WTC11 (cell line): ENCODE results near the gene SLC5A2. TPM values are rescaled to one million over a fixed set of nuclear protein-coding genes. Genes with fewer than 3 reads are reported as not detected.

ENCODE experiments used
- ATAC-seq: fragments of 200-7000 bp; cut with Tn5 transposase; 2 replicates; pipeline ENCODE4 v1.10.0; 2021; ENCODE audit warnings: mild to moderate bottlenecking, moderate library complexity
- CTCF ChIA-PET: fragments of 300-600 bp; sonication (Branson Sonifier 250); formaldehyde crosslinking; loops from one replicate; lab custom pipeline; 2021; ENCODE audit warnings: antibody characterized with exemption; lab: Charles Lee
- POLR2A ChIA-PET: fragments of 350-600 bp; sonication (Branson Sonifier 250); formaldehyde crosslinking; loops from one replicate; lab custom pipeline; 2021; ENCODE audit warnings: antibody characterized with exemption; lab: Charles Lee
- DNase-seq: peaks from one replicate; pipeline ENCODE4 v3.0.0; 2021; ENCODE audit warnings: low spot score
- H3K27ac Mint-ChIP-seq: 2 replicates; pipeline ENCODE4 v1.8.0; 2021; ENCODE audit warnings: mixed read lengths
- H3K27me3 Mint-ChIP-seq: 2 replicates; pipeline ENCODE4 v1.8.0; 2021; ENCODE audit warnings: low read depth, mild to moderate bottlenecking, moderate library complexity, mixed read lengths
- H3K36me3 Mint-ChIP-seq: 2 replicates; pipeline ENCODE4 v1.8.0; 2021; ENCODE audit warnings: mixed read lengths
- H3K4me1 Mint-ChIP-seq: 2 replicates; pipeline ENCODE4 v1.8.0; 2022; ENCODE audit warnings: mixed read lengths
- H3K4me3 Mint-ChIP-seq: 2 replicates; pipeline ENCODE4 v1.8.0; 2021; ENCODE audit warnings: mild to moderate bottlenecking, moderate library complexity, mixed read lengths
- H3K9me3 Mint-ChIP-seq: 2 replicates; pipeline ENCODE4 v1.8.0; 2021; ENCODE audit warnings: mixed read lengths
- EMX1 ChIP-seq: fragments of 250-450 bp; sonication (Bioruptor Pico); IDR thresholded peaks from 2 replicates; pipeline ENCODE4 v1.8.0; 2021; ENCODE audit warnings: mild to moderate bottlenecking
- ESRRA ChIP-seq: sonication (generic); formaldehyde crosslinking; IDR thresholded peaks from 2 replicates; pipeline ENCODE4 v1.8.1; 2022; ENCODE audit warnings: mild to moderate bottlenecking, missing genetic modification reagents, borderline replicate concordance
- GABPB1 ChIP-seq: sonication (generic); formaldehyde crosslinking; IDR thresholded peaks from 2 replicates; pipeline ENCODE4 v1.8.1; 2023; ENCODE audit warnings: mild to moderate bottlenecking, missing genetic modification reagents
- JUN ChIP-seq: sonication (generic); formaldehyde crosslinking; IDR thresholded peaks from 2 replicates; pipeline ENCODE4 v1.8.0; 2023; ENCODE audit warnings: mild to moderate bottlenecking, missing genetic modification reagents
- KAT7 ChIP-seq: sonication (generic); formaldehyde crosslinking; IDR thresholded peaks from 2 replicates; pipeline ENCODE4 v1.8.1; 2023; ENCODE audit warnings: missing genetic modification reagents, mild to moderate bottlenecking, borderline replicate concordance
- MYBL2 ChIP-seq: sonication (generic); formaldehyde crosslinking; IDR thresholded peaks from 2 replicates; pipeline ENCODE4 v1.8.1; 2023; ENCODE audit warnings: mild to moderate bottlenecking, moderate library complexity, missing genetic modification reagents
- NFE2L1 ChIP-seq: sonication (generic); formaldehyde crosslinking; IDR thresholded peaks from 2 replicates; pipeline ENCODE4 v1.8.1; 2023; ENCODE audit warnings: missing genetic modification reagents
- PRRX2 ChIP-seq: fragments of 250-450 bp; sonication (Bioruptor Pico); IDR thresholded peaks from 2 replicates; pipeline ENCODE4 v1.8.0; 2021; ENCODE audit warnings: mild to moderate bottlenecking
- SMAD4 ChIP-seq: sonication (generic); formaldehyde crosslinking; IDR thresholded peaks from 2 replicates; pipeline ENCODE4 v1.8.0; 2022; ENCODE audit warnings: mild to moderate bottlenecking, missing genetic modification reagents
- ZNF138 ChIP-seq: sonication (generic); formaldehyde crosslinking; conservative IDR thresholded peaks from 2 replicates; pipeline ENCODE4 v1.8.1; 2022; ENCODE audit warnings: mild to moderate bottlenecking, moderate library complexity, missing genetic modification reagents
- ZNF396 ChIP-seq: fragments of 250-450 bp; sonication (Bioruptor Pico); IDR thresholded peaks from 2 replicates; pipeline ENCODE4 v1.8.0; 2021; ENCODE audit warnings: mild to moderate bottlenecking, moderate library complexity, borderline replicate concordance
- ZNF416 ChIP-seq: fragments of 250-450 bp; sonication (Bioruptor Pico); IDR thresholded peaks from 2 replicates; pipeline ENCODE4 v1.9.0; 2021; ENCODE audit warnings: mild to moderate bottlenecking, inconsistent platforms
- total RNA-seq: library from RNA; stranded (reverse); gene quantifications from 3 replicates; pipeline ENCODE4 v1.2.3, GENCODE V29; 2021
- TF ChIP-seq, protein P1 (sequence below): sonication (generic); formaldehyde crosslinking; conservative IDR thresholded peaks from 2 replicates; pipeline ENCODE4 v1.8.1; 2022; ENCODE audit warnings: mild to moderate bottlenecking, missing genetic modification reagents
- TF ChIP-seq, protein P2 (sequence below): fragments of 200-600 bp; IDR thresholded peaks from 2 replicates; pipeline ENCODE4 v1.8.0; 2022; ENCODE audit warnings: antibody characterized with exemption
- TF ChIP-seq, protein P3 (sequence below): fragments of 250-450 bp; sonication (Bioruptor Pico); IDR thresholded peaks from 2 replicates; pipeline ENCODE4 v1.9.0; 2021; ENCODE audit warnings: mild to moderate bottlenecking, borderline replicate concordance
- TF ChIP-seq, protein P4 (sequence below): fragments of 250-450 bp; sonication (Bioruptor Pico); IDR thresholded peaks from 2 replicates; pipeline ENCODE4 v1.9.0; 2021; ENCODE audit warnings: mild to moderate bottlenecking
- TF ChIP-seq, protein P5 (sequence below): fragments of 250-450 bp; sonication (Bioruptor Pico); IDR thresholded peaks from 2 replicates; pipeline ENCODE4 v1.9.0; 2021; ENCODE audit warnings: moderate library complexity, mild to moderate bottlenecking, inconsistent platforms, borderline replicate concordance
- TF ChIP-seq, protein P6 (sequence below): sonication (generic); formaldehyde crosslinking; IDR thresholded peaks from 2 replicates; pipeline ENCODE4 v1.8.0; 2022; ENCODE audit warnings: missing genetic modification reagents

SLC5A2 gene
- total RNA-seq, 1 experiment from 2014 or later = 0.83 TPM

DNA sequence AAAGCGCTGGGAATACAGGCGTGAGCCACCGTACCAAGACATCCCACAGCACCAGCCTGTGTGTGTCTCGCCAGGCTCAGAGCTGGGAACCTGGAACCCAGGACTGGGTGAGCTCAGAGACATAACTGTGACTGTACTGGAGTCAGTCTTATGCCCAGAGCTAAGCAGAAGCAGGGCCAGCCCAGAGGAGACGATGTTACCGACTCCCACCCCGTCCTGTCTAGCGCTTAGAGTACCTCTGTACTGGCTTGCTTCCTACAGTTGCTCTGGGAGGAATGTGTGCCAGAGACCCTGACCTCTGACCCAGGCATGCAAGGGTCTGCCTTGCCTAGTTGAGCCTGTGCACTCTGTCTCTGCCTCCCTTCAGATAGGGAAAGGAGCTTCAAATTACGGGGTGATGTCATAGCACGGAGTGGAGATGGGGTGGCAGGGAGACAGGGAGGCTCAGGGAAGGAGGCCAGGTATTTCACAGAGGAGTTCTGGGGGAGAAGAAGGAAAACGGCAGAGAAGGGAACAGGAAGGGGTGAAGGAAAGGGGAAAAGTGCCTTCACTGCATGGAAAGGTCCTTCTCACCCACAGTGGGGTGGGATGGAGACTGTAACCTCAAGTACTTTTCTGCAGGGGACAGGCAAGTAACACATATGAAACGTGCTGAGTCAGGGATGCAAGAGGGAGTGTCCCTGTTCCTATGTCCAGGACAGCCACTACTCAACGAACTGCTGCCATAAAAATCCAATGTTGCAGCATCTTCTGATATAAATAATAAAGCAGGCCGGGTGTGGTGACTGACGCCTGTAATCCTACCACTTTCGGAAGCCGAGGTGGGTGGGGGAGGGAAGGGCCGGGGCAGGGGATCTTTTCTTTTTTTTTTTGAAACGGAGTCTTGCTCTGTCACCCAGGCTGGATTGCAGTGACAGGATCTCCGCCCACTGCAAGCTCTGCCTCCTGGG lies 29.4 kb upstream of the SLC5A2 start:
- ChIA-PET CTCF (interaction anchor here (0.7 to 12.2 kb wide), 8 partner anchors 10 to 469 kb away, joined by 3 to 221 read pairs (median 4); partner anchors contain the start of genes HSD3B7, SLC5A2, TGFB1I1 and ZNF843), POLR2A (interaction anchor here (1.1 to 1.5 kb wide), 3 partner anchors 24 to 420 kb away, joined by 3 to 5 read pairs (median 4); partner anchors contain the start of genes PRSS8 and ZNF267)
- H3K36me3 Mint-ChIP-seq = no peaks in the 10 kb centered on the region
- H3K27ac Mint-ChIP-seq = peak overlapping the region; percentile 84
- peaks cover 51% of the 10 kb centered on the region for H3K4me1 Mint-ChIP-seq
- DNase-seq (no peak), ATAC-seq (peak; percentile 21)
- H3K4me3 Mint-ChIP-seq = peak overlapping the region; percentile 37
- H3K27me3 Mint-ChIP-seq = no peaks in the 10 kb centered on the region
- TF ChIP-seq JUN (CRISPR knock-in tag) = 0 out of 2 replicates have a peak, but pooled peaks have one; percentile 21
- TF ChIP-seq EMX1 = no peak
- TF ChIP-seq GABPB1 = peak; percentile 28; the same call in 1 of the 2 replicates
- H3K9me3 Mint-ChIP-seq = no peaks in the 10 kb centered on the region

DNA sequence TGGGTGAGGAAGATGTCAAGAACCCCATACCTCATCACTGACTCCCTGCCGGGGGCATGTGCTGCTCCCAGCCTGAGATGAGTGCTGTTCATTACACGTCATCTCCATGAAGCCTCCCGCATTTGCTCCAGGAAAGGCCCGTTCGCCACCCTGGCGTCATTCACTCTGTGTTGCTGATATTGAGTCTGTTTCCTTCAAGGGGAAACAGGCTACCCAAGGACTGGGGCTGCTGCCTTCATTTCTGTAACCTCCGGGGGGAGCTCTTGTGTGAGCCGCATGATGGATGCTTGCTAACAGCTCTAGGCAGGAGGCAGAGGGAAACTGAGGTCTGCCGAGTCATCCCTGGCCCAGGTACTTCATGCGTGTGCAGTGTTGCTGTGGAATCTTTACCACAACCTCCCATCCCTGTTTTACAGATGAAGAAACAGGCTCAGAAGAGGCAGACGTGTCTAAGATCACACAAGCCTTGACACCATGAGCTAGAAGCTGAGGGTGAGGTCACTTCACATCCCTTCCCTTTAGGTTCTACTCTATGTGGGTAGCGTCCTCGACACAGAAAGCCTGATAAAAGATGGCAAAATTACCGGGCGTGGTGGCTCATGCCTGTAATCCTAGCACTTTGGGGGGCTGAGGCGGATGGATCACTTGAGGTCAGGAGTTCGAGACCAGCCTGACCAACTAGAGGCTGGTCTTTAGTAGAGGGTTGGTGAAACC lies 27.2 kb upstream of the SLC5A2 start:
- ChIA-PET POLR2A (no interaction called here), CTCF (interaction anchor here (0.5 to 12.2 kb wide), 23 partner anchors 13 to 502 kb away, joined by 3 to 221 read pairs (median 4); partner anchors contain the start of genes AHSP, COX6A2, HSD3B7 and KAT8)
- DNase-seq (peak; percentile 54), ATAC-seq (no peak)
- Mint-ChIP-seq H3K27me3 (no peaks in the 10 kb centered on the region), H3K4me3 (peak overlapping the region; percentile 16), H3K27ac (0 out of 2 replicates have a peak overlapping the region, but pooled peaks have one; percentile 19), H3K9me3 (no peaks in the 10 kb centered on the region), H3K4me1 (peaks cover 53% of the 10 kb centered on the region), H3K36me3 (no peaks in the 10 kb centered on the region)
- TF ChIP-seq NFE2L1 (CRISPR knock-in tag) (peak; percentile 91), ZNF138 (CRISPR knock-in tag) (no peak), PRRX2 (CRISPR knock-in tag) (no peak), ZNF396 (no peak), ESRRA (CRISPR knock-in tag) (no peak)
- TF ChIP-seq, protein P1, sequence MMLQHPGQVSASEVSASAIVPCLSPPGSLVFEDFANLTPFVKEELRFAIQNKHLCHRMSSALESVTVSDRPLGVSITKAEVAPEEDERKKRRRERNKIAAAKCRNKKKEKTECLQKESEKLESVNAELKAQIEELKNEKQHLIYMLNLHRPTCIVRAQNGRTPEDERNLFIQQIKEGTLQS (CRISPR knock-in tag) = no peak
- TF ChIP-seq, protein P2, sequence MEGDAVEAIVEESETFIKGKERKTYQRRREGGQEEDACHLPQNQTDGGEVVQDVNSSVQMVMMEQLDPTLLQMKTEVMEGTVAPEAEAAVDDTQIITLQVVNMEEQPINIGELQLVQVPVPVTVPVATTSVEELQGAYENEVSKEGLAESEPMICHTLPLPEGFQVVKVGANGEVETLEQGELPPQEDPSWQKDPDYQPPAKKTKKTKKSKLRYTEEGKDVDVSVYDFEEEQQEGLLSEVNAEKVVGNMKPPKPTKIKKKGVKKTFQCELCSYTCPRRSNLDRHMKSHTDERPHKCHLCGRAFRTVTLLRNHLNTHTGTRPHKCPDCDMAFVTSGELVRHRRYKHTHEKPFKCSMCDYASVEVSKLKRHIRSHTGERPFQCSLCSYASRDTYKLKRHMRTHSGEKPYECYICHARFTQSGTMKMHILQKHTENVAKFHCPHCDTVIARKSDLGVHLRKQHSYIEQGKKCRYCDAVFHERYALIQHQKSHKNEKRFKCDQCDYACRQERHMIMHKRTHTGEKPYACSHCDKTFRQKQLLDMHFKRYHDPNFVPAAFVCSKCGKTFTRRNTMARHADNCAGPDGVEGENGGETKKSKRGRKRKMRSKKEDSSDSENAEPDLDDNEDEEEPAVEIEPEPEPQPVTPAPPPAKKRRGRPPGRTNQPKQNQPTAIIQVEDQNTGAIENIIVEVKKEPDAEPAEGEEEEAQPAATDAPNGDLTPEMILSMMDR = 0 out of 2 replicates have a peak, but pooled peaks have one; percentile 33
- TF ChIP-seq, protein P3, sequence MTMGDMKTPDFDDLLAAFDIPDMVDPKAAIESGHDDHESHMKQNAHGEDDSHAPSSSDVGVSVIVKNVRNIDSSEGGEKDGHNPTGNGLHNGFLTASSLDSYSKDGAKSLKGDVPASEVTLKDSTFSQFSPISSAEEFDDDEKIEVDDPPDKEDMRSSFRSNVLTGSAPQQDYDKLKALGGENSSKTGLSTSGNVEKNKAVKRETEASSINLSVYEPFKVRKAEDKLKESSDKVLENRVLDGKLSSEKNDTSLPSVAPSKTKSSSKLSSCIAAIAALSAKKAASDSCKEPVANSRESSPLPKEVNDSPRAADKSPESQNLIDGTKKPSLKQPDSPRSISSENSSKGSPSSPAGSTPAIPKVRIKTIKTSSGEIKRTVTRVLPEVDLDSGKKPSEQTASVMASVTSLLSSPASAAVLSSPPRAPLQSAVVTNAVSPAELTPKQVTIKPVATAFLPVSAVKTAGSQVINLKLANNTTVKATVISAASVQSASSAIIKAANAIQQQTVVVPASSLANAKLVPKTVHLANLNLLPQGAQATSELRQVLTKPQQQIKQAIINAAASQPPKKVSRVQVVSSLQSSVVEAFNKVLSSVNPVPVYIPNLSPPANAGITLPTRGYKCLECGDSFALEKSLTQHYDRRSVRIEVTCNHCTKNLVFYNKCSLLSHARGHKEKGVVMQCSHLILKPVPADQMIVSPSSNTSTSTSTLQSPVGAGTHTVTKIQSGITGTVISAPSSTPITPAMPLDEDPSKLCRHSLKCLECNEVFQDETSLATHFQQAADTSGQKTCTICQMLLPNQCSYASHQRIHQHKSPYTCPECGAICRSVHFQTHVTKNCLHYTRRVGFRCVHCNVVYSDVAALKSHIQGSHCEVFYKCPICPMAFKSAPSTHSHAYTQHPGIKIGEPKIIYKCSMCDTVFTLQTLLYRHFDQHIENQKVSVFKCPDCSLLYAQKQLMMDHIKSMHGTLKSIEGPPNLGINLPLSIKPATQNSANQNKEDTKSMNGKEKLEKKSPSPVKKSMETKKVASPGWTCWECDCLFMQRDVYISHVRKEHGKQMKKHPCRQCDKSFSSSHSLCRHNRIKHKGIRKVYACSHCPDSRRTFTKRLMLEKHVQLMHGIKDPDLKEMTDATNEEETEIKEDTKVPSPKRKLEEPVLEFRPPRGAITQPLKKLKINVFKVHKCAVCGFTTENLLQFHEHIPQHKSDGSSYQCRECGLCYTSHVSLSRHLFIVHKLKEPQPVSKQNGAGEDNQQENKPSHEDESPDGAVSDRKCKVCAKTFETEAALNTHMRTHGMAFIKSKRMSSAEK (CRISPR knock-in tag) = peak; percentile 82; the same call in 1 of the 2 replicates

DNA sequence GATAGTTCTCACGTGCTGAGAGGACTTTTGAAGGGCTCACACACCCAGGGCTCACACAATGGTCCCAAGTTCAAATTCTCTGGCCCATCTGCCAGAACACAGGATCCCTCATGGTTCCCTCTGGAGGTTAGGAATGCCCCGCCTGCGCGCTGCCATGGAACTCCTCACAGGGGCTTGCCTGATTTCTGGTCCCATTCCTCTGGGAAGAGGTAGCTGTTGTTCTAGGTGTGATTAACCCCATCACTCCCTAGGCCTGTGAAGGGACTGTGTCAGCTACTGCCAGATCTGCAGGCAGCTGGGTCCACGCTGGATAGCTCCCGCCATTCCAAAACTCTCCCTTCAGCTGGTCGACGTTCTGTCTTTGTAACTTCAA lies 25.9 kb upstream of the SLC5A2 start:
- H3K9me3 Mint-ChIP-seq = no peaks in the 10 kb centered on the region
- no peaks in the 10 kb centered on the region for H3K36me3 Mint-ChIP-seq
- no peak overlapping the region for H3K27ac Mint-ChIP-seq
- peaks cover 49% of the 10 kb centered on the region for H3K4me1 Mint-ChIP-seq
- no peak for ATAC-seq
- ChIA-PET CTCF (interaction anchor here (0.6 to 12.2 kb wide), 9 partner anchors 14 to 503 kb away, joined by 3 to 221 read pairs (median 7); partner anchors contain the start of genes SLC5A2, TGFB1I1, ZNF267 and ZNF843), POLR2A (no interaction called here)
- no peaks in the 10 kb centered on the region for H3K27me3 Mint-ChIP-seq
- H3K4me3 Mint-ChIP-seq = peak overlapping the region; percentile 85
- DNase-seq = no peak
- TF ChIP-seq SMAD4 = no peak
- TF ChIP-seq, protein P4, sequence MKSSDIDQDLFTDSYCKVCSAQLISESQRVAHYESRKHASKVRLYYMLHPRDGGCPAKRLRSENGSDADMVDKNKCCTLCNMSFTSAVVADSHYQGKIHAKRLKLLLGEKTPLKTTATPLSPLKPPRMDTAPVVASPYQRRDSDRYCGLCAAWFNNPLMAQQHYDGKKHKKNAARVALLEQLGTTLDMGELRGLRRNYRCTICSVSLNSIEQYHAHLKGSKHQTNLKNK (CRISPR knock-in tag) = no peak
- TF ChIP-seq ZNF416 = no peak
- no peak for TF ChIP-seq KAT7 (CRISPR knock-in tag)
- TF ChIP-seq, protein P5, sequence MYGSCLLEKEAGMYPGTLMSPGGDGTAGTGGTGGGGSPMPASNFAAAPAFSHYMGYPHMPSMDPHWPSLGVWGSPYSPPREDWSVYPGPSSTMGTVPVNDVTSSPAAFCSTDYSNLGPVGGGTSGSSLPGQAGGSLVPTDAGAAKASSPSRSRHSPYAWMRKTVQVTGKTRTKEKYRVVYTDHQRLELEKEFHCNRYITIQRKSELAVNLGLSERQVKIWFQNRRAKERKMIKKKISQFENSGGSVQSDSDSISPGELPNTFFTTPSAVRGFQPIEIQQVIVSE (CRISPR knock-in tag) = no peak
- no peak for TF ChIP-seq MYBL2 (CRISPR knock-in tag)
- TF ChIP-seq, protein P6, sequence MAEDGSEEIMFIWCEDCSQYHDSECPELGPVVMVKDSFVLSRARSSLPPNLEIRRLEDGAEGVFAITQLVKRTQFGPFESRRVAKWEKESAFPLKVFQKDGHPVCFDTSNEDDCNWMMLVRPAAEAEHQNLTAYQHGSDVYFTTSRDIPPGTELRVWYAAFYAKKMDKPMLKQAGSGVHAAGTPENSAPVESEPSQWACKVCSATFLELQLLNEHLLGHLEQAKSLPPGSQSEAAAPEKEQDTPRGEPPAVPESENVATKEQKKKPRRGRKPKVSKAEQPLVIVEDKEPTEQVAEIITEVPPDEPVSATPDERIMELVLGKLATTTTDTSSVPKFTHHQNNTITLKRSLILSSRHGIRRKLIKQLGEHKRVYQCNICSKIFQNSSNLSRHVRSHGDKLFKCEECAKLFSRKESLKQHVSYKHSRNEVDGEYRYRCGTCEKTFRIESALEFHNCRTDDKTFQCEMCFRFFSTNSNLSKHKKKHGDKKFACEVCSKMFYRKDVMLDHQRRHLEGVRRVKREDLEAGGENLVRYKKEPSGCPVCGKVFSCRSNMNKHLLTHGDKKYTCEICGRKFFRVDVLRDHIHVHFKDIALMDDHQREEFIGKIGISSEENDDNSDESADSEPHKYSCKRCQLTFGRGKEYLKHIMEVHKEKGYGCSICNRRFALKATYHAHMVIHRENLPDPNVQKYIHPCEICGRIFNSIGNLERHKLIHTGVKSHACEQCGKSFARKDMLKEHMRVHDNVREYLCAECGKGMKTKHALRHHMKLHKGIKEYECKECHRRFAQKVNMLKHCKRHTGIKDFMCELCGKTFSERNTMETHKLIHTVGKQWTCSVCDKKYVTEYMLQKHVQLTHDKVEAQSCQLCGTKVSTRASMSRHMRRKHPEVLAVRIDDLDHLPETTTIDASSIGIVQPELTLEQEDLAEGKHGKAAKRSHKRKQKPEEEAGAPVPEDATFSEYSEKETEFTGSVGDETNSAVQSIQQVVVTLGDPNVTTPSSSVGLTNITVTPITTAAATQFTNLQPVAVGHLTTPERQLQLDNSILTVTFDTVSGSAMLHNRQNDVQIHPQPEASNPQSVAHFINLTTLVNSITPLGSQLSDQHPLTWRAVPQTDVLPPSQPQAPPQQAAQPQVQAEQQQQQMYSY (CRISPR knock-in tag) = no peak
